Daoy (cell line): Measurements from ENCODE around the gene ADGRF3. TPM values are rescaled to one million over a fixed set of nuclear protein-coding genes. Genes with fewer than 3 reads are reported as not detected.
"Not testable (repeated sequence)": the region's sequence is repeated elsewhere in the genome, so short reads cannot be mapped to it uniquely, and the experiment has no call there.

Source experiments
- DNase-seq: peaks from one replicate; pipeline ENCODE4 v3.0.0-alpha.2; 2015; ENCODE audit warnings: low read depth
- total RNA-seq: library from RNA; depleted of rRNA; stranded (reverse); fragments of >200 nt; shearing (Covaris generic); gene quantifications from 2 replicates; pipeline ENCODE4 v1.2.3, GENCODE V29; 2014; rRNA removed

ADGRF3 gene, protein sequence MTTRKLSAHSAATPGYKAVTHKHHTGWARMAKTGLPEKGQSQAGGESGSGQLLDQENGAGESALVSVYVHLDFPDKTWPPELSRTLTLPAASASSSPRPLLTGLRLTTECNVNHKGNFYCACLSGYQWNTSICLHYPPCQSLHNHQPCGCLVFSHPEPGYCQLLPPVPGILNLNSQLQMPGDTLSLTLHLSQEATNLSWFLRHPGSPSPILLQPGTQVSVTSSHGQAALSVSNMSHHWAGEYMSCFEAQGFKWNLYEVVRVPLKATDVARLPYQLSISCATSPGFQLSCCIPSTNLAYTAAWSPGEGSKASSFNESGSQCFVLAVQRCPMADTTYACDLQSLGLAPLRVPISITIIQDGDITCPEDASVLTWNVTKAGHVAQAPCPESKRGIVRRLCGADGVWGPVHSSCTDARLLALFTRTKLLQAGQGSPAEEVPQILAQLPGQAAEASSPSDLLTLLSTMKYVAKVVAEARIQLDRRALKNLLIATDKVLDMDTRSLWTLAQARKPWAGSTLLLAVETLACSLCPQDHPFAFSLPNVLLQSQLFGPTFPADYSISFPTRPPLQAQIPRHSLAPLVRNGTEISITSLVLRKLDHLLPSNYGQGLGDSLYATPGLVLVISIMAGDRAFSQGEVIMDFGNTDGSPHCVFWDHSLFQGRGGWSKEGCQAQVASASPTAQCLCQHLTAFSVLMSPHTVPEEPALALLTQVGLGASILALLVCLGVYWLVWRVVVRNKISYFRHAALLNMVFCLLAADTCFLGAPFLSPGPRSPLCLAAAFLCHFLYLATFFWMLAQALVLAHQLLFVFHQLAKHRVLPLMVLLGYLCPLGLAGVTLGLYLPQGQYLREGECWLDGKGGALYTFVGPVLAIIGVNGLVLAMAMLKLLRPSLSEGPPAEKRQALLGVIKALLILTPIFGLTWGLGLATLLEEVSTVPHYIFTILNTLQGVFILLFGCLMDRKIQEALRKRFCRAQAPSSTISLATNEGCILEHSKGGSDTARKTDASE
- 0.06 TPM in 1 of 2 replicates, not detected in the other for total RNA-seq

DNA sequence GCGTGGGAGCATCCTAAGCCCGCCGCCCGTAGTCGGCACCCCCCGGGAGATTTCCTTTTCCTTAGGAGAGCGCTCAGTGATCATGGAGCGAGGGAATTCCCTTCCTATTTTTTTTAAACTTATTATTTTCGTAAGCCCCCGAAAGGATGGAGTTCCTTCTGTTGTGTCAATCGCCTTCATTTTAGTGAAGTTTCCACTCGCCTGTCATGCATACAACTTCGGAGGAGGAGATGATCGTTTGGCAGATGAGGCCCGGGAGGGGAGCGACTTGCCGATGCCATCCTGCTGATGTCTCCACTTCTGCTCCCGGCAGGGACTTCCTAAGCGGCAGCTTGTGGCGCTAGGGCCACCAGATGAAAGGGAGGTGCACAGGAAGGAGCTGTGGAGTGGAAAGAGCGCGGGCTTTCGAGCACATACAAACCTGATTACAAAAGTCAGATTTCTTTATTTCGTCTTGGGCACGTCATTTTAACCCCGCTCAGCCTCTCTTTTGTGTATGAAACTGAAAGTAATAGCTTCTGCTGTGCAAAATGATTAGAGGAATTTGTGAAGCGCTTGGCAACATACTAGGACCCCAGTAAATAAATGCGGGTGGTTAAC lies at the start of gene ADGRF3:
ADGRF3 (minus strand) TSS at position 336 of the 600 bp plus-strand sequence. CDS start 555 bp downstream, outside the sequence.
- DNase-seq: peak; percentile 64

DNA sequence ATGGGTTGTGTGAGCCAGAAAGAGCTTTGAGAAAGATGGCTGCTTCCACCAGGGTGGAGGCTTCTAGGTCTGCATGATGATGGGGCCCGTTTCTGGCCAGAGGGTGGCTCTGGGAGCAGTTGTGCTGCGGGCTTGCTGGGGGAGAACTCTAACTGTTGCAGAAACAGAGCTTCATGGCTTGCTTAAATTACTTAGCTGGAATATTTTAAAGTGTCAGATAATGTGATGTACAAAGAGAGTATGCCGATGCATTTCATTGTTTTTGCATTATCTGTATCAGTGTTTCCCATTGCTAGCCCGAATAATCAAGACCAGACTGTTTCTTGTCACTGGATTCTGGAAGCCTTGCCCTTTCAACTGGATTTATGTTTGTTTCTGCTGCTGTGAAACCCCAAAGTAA lies 48.8 kb upstream of the ADGRF3 start:
- no peak for DNase-seq

DNA sequence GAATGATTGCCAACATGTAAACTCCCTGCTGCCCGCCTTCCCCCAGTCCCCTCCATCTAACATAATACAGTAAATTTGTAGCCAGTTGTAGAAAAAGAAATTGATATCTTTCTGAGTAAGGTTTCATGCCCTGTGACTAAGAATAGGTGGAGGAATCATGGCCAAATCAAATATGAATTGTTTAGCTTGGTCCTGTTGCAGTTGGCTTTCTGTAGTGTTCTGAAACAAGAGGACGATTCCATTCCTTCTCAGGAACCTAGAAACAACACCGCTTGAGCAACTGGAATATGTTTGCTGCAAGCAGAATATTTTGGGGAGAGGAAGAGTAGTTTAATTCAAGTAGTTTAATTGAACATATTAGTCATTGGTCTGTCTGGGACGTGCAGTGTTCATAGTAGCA lies 48.1 kb upstream of the ADGRF3 start:
- no peak for DNase-seq

DNA sequence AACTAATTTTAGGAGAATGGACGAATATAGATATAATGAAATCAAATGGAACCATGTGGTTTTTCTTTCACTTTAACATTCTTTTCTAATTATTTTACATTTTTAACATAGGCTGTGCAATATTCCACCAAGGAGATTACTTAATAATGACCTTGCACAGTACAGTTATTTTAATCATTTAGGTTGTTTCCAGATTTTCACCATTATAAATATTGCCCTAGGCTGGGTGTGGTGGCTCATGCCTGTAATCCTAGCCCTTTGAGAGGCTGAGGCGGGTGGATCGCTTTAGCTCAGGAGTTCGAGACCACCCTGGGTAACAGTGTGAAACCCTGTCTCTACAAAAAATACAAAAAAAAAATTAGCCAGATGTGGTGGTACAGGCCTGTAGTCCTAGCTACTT lies 40.6 kb upstream of the ADGRF3 start:
- DNase-seq: no peak

DNA sequence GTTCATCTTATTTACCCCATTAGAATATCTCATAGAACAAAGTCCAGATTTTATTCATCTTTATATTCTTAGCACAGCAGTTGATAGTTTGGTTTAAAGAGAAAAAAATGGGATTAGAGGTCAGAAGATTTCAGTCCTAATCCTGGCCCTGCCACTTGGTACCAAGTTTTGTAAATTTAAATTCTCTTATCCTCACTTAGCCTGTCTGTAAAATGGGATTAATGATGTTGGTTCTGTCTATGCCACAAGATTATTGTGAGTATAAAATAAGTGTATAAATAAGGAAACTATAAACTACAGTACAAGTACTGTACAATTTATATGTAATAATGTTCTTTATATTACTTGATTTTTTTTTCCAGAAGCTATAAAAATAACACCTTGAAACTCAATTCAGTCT lies 38.0 kb upstream of the ADGRF3 start:
- DNase-seq: no peak

DNA sequence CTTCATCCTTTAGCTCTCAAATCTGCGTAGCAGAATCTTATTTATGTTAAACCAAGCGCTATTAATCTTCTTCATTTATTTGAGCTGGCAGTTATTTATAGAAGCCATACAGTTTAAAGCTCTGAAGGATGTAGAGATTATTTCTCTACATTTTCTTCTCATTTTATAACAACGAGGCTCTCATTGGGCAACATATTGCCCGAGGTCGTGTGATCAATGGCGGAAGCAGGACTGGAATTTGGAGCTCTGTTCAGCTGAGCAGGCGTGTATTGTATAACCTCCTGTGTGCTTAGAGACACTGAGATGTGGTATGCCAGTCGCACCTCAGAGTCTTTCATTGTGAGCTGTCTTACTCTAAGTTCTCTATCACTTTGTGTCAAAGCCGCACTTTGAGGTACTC lies 37.6 kb upstream of the ADGRF3 start:
- no peak for DNase-seq

DNA sequence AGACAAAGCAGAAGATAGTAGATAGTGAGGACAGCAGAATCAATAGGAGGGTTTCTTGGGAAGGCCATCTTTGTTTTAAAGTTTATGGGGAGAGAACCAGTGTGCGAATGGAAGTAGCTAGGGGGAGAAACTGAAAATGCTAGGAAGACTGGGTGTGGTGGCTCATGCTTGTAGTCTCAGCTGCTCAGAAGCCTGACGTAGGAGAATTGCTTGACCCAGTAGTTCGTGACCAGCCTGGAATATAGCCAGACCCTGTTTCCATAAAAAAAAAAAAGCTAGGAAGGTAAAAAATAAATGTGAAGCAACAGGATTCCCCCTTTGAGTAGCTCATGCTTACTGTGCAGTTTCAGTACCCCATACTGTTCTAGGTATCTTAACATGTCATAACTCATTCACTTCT lies 36.0 kb upstream of the ADGRF3 start:
- DNase-seq: no peak

DNA sequence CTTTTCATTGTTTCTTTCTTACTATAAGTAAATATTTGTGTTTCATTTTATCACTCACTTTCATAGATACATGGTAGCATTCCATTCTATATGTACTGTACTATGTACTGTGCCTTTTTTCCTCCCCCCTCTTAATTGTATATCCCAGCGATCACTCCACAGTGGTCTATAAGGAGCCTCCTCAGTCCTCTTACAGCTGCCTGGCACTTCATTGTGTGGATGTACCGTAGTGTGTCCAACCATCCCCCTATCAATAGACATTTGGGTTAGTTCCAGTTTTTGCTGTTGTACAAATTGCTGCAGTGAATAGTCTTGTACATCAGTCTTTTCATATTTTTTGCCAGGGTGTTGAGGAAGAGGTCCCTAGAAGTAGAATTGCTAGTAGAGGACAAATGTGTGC lies 33.7 kb upstream of the ADGRF3 start:
- DNase-seq: no peak

DNA sequence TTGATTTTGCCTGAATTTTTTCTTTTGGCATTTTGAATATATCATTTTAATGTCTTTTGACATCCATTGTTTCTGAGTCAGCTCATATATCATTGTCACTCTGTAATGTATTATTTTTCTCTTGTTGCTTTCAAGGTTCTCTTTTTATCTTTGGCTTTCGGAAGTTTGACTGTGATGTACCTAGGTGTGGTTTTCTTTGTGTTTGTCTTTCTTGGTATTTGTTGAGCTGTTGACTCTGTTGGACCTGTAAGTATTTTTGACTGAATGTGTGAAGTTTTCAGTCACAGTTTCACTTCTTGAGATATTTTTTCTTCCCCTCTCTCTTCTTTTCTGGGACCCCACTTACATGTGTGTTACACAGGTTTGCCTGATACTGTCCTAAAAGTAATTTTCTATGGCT lies 30.2 kb upstream of the ADGRF3 start:
- DNase-seq: no peak

DNA sequence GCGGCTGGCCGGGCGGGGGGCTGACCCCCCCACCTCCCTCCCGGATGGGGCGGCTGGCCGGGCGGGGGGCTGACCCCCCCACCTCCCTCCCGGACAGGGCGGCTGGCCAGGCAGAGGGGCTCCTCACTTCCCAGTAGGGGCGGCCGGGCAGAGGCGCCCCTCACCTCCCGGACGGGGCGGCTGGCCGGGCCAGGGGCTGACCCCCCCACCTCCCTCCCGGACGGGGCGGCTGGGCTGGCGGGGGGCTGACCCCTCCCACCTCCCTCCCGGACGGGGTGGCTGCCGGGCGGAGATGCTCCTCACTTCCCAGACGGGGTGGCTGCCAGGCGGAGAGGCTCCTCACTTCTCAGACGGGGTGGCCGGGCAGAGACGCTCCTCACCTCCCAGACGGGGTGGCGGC lies 24.3 kb upstream of the ADGRF3 start:
- not testable (repeated sequence) for DNase-seq

DNA sequence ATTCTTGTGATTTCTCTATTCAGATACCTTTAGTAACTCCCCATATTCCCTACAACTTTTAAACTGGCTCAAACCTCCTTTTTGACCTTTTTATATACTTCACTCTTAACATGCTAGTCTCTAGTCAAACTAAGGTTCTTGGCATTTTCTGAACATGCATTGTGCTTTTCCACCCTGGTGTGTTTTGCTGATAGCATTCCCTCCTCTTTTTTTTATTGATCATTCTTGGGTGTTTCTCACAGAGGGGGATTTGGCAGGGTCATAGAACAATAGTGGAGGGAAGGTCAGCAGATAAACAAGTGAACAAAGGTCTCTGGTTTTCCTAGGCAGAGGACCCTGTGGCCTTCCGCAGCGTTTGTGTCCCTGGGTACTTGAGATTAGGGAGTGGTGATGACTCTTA lies 23.1 kb upstream of the ADGRF3 start:
- not testable (repeated sequence) for DNase-seq

DNA sequence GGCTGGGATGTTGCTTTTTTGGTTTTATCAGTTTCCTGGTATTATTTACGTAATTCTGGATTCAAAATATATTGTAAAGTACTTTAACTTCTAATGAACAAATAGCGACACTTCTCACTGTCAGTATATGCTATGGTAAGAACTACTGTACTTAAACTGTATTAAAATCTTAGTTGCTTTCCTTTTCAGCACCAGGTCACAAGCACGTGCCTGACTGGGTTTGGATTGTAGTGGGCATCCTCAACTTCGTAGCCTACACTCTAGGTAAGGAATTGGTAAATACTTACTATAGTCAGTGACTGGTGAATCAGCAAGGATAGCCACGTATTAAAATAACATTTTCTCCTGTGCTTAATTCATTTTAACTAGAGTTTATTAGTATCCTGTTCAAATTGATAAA lies 20.4 kb upstream of the ADGRF3 start:
- no peak for DNase-seq

DNA sequence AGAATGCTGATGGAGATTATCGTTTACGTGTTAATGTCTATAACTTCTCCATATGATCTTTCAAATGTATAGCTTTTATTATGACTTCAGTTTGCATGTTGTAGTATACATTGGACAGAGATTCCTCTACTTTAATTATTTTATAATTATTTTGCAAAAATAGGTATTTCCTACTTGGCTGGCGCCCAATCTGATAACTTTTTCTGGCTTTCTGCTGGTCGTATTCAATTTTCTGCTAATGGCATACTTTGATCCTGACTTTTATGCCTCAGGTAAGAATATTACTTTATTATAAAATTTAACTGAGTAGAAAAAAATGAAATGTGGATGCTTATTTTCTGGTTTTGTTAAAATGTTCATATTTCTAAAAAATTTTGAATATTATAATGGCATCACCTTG lies 18.1 kb upstream of the ADGRF3 start:
- DNase-seq: no peak

DNA sequence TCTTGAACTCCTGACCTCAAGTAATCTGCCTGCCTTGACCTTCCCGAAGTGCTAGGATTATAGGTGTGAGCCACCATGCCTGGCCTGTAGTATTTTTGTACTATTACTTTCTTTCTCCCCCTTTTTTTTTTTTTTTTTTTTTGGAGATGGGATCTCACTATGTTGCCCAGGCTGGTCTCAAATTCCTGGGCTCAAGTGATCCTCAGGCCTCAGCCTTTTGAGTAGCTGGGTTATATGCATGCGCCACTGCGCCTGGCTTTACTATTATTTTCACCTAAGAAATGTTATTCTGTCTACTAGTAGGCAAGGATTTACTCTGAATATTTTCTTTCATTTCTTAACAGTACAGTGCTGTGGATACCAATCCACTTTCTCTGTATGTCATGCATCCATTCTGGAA lies 17.4 kb upstream of the ADGRF3 start:
- no peak for DNase-seq

DNA sequence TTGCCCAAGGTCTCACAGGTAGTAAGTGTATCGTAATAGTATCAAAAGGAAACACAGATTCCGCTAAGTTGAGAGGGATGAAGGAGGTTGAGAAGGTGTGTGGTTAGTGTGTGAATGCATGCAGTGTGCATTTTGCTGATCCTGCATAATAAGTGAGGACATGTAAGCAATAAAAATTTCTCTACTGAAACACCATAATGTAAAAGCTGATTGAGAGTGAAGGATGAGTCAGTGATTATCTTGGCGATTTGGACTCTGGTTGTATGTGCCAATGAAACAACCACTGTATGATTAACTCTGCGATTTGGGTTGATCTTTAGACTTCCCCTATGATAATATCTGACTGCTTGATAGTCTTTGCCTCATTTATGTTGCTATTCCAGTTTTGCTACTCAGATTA lies 16.7 kb upstream of the ADGRF3 start:
- no peak for DNase-seq

DNA sequence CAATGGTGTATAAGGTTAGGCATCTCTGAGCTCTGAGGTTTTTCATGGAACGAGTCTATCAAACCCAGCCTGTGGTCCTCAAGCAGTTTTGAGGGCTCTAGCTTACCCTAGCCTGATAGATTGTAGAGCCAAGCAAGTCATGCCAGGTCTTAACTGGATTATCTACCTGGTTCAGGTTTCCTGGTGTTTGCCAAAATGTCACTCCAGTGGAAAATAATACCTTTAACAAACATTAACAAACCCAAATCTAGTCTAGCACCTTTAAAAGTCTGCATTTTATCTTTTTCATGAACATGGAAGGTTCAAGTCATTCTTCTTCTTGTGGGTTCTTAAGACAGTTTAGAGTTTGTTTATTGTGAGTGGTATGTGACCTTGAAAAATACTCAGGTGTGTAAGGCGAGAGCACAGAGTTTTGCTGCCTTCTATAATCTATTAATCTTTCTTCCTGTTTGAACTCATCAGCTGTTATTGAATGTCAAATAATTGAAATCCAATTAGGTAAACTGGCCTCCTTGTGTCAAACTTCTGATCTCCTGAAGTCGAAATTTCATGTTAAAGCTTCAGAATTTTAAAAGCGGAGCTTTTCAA lies 13.4 kb upstream of the ADGRF3 start:
- DNase-seq: no peak

DNA sequence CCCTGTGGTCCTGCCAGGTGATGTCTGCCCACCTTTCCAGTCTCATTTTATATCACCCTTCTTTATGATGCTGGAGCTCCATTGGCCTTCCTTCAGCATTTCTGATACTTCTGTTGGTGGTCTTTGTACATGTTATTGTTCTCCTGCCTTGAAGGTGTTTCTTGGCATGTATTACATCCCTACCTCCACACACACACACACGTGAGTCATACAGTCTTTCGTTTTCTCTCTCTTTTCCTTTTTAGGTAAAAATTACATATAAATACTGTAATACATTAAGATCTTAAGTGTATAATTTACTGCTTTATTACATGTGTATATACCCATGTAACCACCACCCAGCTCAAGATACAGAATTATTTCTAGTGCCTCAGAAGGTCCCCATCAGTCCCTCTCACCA lies 10.2 kb upstream of the ADGRF3 start:
- DNase-seq: no peak

DNA sequence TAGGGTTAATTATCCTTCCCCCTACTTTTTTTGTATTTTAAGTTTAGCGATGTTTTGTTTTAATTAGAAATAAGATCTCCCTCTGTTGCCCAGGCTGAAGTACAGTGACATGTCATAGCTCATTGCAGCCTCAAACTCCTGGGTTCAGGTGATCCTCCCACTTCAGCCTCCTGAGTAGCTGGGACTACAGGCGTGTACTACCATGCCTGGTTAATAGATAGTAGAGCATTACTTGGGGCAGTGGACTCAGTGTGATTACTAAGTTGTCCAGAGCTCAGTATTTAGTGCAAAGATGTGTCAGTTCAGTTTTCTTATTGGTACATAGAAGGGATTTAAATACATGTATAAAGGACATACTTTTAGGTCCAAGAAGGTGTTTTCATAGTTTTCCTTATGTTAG lies 9.5 kb upstream of the ADGRF3 start:
- no peak for DNase-seq

DNA sequence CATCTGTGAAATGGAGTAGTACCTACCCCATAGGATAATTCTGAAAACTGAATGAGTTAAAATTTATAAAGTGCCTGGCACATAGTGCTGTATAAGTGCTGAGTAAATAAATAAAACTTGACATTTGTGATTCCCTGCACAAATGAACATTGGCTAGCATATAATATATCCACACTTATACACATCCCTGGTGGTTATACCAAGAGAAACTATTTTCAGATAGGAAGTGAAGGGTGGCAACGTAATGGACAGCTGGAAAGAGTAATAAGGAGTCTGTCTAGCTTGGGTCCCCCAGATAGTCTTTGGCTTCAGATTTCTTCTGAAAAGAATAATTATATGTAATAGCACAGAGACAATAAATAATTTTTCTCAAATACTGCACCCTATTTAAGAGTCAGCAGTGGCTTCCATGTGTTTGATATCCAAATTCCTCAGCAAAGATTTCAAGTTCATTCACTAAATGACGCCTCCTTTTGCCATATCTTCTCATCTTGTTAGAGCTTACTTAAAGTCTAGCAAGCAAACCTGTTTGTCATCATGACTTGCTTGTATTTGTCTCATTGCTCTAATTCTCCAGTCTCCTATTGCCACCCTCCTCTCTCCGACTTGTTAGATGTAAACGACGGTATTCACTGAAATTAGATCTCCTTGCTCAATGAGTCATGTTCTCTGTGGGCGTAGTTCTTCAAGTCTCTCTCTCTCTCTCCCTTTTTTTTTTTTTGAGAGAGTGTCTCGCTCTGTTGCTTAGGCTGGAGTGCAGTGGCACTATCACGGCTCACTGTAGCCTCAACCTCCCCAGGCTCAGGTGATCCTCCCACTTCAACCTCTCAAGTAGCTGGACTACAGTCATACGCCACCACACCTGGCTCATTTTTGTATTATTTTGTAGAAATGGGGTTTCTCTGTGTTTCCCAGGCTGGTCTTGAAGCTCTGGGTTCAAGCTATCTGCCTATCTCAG lies 8.7 kb upstream of the ADGRF3 start:
- peak; percentile 91 for DNase-seq

DNA sequence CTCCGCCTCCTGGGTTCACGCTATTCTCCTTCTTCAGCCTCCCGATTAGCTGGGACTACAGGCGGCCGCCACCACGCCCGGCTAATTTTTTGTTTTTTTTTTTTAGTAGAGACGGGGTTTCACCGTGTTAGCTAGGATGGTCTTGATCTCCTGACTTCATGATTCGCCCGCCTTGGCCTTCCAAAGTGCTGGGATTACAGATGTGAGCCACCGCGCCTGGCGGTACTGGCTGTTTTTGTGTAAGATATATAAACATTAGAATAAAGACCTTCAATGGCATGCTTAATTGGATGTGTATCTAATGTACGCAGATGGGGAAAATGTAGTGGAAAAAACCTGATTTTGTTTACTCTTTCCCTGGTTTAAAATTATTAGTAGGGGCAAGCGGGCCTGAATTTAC lies 7.9 kb upstream of the ADGRF3 start:
- DNase-seq: not testable (repeated sequence)

DNA sequence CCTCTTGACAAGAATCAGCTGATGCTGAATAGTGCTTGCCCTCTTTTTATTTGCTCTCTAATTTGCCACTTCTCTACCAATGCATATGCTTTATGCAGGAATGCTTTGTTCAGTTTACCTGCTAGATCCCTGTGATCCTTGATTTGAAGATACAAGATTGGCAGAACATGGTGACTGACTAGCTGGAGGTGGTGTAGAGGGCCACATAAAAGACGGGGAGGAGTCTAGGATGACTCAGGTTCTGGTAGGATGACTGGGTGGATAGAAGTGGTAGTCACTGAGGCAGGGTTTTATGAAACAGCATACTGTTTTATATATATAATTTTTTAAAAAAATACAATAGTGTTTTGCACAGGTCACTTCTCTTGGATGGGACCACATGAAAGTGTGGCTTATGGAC lies 6.3 kb upstream of the ADGRF3 start:
- peak; percentile 59 for DNase-seq
